Measurements from ENCODE around the gene CDK5RAP2.

Gene CDK5RAP2

GRCh38 chr9:120369608-120370220 is 210.3 kb downstream of the CDK5RAP2 start:
- TF ChIP-seq EZH2 (IDR thresholded peaks at IDR 0.05; ENCODE audit: borderline replicate concordance, low read depth, low read length, severe bottlenecking) (no peak), CTCF (IDR thresholded peaks at IDR 0.05; ENCODE audit: borderline replicate concordance, extremely low read depth, low read length, poor library complexity, severe bottlenecking) (no peak)
- ATAC-seq (ENCODE audit: insufficient read depth, low read depth), result no peak
- H3K4me2 ChIP-seq (ENCODE audit: insufficient read depth, low read length), result no peak overlapping the region

GRCh38 chr9:120368799-120369198 is 211.2 kb downstream of the CDK5RAP2 start:
- H4K20me1 ChIP-seq (ENCODE audit: insufficient read depth, low read length), result no peaks in the 10 kb centered on the region
- ATAC-seq (ENCODE audit: insufficient read depth, low read depth) (no peak), DNase-seq (no peak)
- H3K27me3 ChIP-seq (ENCODE audit: insufficient read depth, low read length, poor library complexity), result no peaks in the 10 kb centered on the region
- no peak overlapping the region for H3K9ac ChIP-seq (ENCODE audit: low read depth, low read length)
- no peak overlapping the region for H2AFZ ChIP-seq (ENCODE audit: low read depth, low read length)
- no peak overlapping the region for H3K27ac ChIP-seq (ENCODE audit: low read length)
- TF ChIP-seq CTCF (IDR thresholded peaks at IDR 0.05; ENCODE audit: borderline replicate concordance, extremely low read depth, low read length, poor library complexity, severe bottlenecking) (no peak), EZH2 (IDR thresholded peaks at IDR 0.05; ENCODE audit: borderline replicate concordance, low read depth, low read length, severe bottlenecking) (no peak)
- no peak overlapping the region for H3K4me3 ChIP-seq (ENCODE audit: low read depth in 1 of 2, low read length in 2 of 2)
- H3K4me2 ChIP-seq (ENCODE audit: insufficient read depth, low read length), result no peak overlapping the region
- H3K4me1 ChIP-seq (ENCODE audit: insufficient read depth, low read length), result no peaks in the 10 kb centered on the region
- H3K9me3 ChIP-seq (ENCODE audit: insufficient read depth, low read length, severe bottlenecking), result no peaks in the 10 kb centered on the region
- no peaks in the 10 kb centered on the region for H3K79me2 ChIP-seq (ENCODE audit: insufficient read depth, low read length)
- no peaks in the 10 kb centered on the region for H3K36me3 ChIP-seq (ENCODE audit: insufficient read depth, low read length)

More at GRCh38 chr9:120369608-120370220, 210.3 kb downstream of the CDK5RAP2 start:
- H3K27ac ChIP-seq (ENCODE audit: low read length), result no peak overlapping the region
- no peak overlapping the region for H3K9ac ChIP-seq (ENCODE audit: low read depth, low read length)
- H3K9me3 ChIP-seq (ENCODE audit: insufficient read depth, low read length, severe bottlenecking), result no peaks in the 10 kb centered on the region
- no peak for DNase-seq
- H3K4me3 ChIP-seq (ENCODE audit: low read depth in 1 of 2, low read length in 2 of 2), result no peak overlapping the region
- H3K4me1 ChIP-seq (ENCODE audit: insufficient read depth, low read length), result no peaks in the 10 kb centered on the region
- H4K20me1 ChIP-seq (ENCODE audit: insufficient read depth, low read length), result no peaks in the 10 kb centered on the region
- no peaks in the 10 kb centered on the region for H3K79me2 ChIP-seq (ENCODE audit: insufficient read depth, low read length)
- no peaks in the 10 kb centered on the region for H3K27me3 ChIP-seq (ENCODE audit: insufficient read depth, low read length, poor library complexity)
- H2AFZ ChIP-seq (ENCODE audit: low read depth, low read length), result no peak overlapping the region
- no peaks in the 10 kb centered on the region for H3K36me3 ChIP-seq (ENCODE audit: insufficient read depth, low read length)

GRCh38 chr9:120366644-120367019 is 213.3 kb downstream of the CDK5RAP2 start:
- H4K20me1 ChIP-seq (ENCODE audit: insufficient read depth, low read length), result no peaks in the 10 kb centered on the region
- no peak overlapping the region for H3K9ac ChIP-seq (ENCODE audit: low read depth, low read length)
- H2AFZ ChIP-seq (ENCODE audit: low read depth, low read length), result no peak overlapping the region
- peaks cover 2% of the 10 kb centered on the region for H3K27me3 ChIP-seq (ENCODE audit: insufficient read depth, low read length, poor library complexity)
- no peak overlapping the region for H3K27ac ChIP-seq (ENCODE audit: low read length)
- TF ChIP-seq EZH2 (IDR thresholded peaks at IDR 0.05; ENCODE audit: borderline replicate concordance, low read depth, low read length, severe bottlenecking) (no peak), CTCF (IDR thresholded peaks at IDR 0.05; ENCODE audit: borderline replicate concordance, extremely low read depth, low read length, poor library complexity, severe bottlenecking) (no peak)
- no peak overlapping the region for H3K4me2 ChIP-seq (ENCODE audit: insufficient read depth, low read length)
- H3K4me3 ChIP-seq (ENCODE audit: low read depth in 1 of 2, low read length in 2 of 2), result no peak overlapping the region
- DNase-seq (no peak), ATAC-seq (ENCODE audit: insufficient read depth, low read depth) (no peak)
- no peaks in the 10 kb centered on the region for H3K9me3 ChIP-seq (ENCODE audit: insufficient read depth, low read length, severe bottlenecking)
- no peaks in the 10 kb centered on the region for H3K4me1 ChIP-seq (ENCODE audit: insufficient read depth, low read length)
- H3K36me3 ChIP-seq (ENCODE audit: insufficient read depth, low read length), result no peaks in the 10 kb centered on the region
- H3K79me2 ChIP-seq (ENCODE audit: insufficient read depth, low read length), result no peaks in the 10 kb centered on the region
